ENCODE results near the gene RCOR1. TPM values are rescaled to one million over a fixed set of nuclear protein-coding genes. Genes with fewer than 3 reads are reported as not detected.

RCOR1 gene
- polyA plus RNA-seq, 1 experiment, result 16.7 TPM

DNA sequence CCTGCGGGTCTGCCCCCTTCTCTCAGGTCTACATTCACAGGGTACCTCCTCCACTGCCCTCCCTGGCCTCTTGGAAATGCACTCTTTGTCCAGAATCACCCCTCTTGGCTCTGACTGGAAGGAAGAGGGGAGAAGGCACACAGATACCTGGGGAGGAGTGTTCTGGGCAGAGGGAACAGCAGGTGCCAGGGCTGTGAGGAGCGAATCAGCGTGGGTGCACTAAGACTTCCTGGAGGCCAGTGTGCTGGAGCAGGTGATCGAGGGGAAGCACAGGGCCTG lies 176.5 kb downstream of the RCOR1 start:
- ChIA-PET POLR2A (no interaction called here), CTCF (no interaction called here)
- no peak for DNase-seq (ENCODE audit: low read depth, low spot score)
- Histone ChIP-seq H3K4me3 (ENCODE audit: low read depth, low read length) (no peak overlapping the region), H3K27ac (ENCODE audit: low read depth, low read length) (no peak overlapping the region), H3K9me3 (ENCODE audit: control insufficient read depth, insufficient read depth, low read length) (no peaks in the 10 kb centered on the region), H3K27me3 (ENCODE audit: control insufficient read depth, insufficient read depth, low read length) (peaks cover 13% of the 10 kb centered on the region)
- no peak for TF ChIP-seq CTCF (IDR thresholded peaks at IDR 0.05; ENCODE audit: low read depth, low read length)

DNA sequence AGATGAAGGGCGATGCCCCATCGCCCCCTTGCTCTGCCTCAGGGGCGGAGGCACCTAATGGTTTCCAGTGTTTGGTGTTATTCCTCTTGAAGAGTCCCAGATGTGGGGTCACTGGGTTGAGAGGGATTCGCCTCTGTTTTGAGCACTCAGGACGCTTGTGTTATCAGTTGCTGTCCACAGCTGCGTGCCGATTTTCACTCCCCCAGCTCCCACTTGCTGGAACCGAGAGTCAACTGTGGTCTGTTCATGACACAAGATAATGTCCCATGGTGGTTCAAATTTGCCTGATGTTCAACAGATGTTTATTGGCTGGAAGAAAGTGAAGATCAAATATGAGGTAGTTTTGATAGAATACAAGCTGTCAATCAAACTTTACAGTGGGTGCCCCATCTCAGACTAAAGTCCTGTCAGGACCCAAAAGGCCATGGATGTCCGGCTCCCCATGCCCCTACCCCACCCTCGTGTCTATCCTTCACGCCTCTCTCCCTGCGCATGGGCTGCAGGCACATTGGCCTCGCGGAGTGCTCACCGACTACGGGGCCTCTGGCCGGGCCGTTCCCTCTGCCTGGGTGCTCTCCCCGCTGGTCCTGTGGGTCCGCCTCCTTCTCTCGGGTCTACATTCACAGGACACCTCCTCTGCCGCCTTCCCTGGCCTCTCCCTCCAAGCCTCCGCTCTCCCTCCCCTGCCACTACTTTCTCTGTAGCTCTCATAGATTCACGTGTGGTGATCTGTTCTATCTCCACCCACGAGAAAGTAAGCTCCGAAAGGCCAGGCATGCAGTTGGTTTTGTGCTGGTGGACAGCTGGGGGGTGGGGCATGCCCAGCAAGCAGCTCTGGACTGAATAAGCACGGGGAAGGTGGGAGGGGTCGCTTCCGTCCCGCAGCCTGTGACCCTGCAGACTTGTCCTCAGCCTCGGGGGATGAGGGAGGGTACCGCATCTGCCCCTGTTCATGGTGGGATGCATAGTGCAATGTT lies 178.0 kb downstream of the RCOR1 start:
- no peak for DNase-seq (ENCODE audit: low read depth, low spot score)
- POLR2A ChIA-PET, result no interaction called here
- CTCF ChIA-PET, result no interaction called here
- TF ChIP-seq CTCF (IDR thresholded peaks at IDR 0.05; ENCODE audit: low read depth, low read length), result no peak
- H3K27me3 ChIP-seq (ENCODE audit: control insufficient read depth, insufficient read depth, low read length), result peaks cover 11% of the 10 kb centered on the region
- H3K4me3 ChIP-seq (ENCODE audit: low read depth, low read length), result no peak overlapping the region
- no peak overlapping the region for H3K27ac ChIP-seq (ENCODE audit: low read depth, low read length)
- no peaks in the 10 kb centered on the region for H3K9me3 ChIP-seq (ENCODE audit: control insufficient read depth, insufficient read depth, low read length)

- Histone ChIP-seq H3K4me3 (ENCODE audit: low read depth, low read length) (no peak overlapping the region), H3K27me3 (ENCODE audit: control insufficient read depth, insufficient read depth, low read length) (peaks cover 11% of the 10 kb centered on the region), H3K9me3 (ENCODE audit: control insufficient read depth, insufficient read depth, low read length) (no peaks in the 10 kb centered on the region), H3K27ac (ENCODE audit: low read depth, low read length) (no peak overlapping the region)
- CTCF ChIA-PET, result interaction anchor here (0.6 to 2.8 kb wide), 2 partner anchors 77 to 333 kb away, joined by 3 to 15 read pairs; no protein-coding TSS in a partner anchor
- DNase-seq (ENCODE audit: low read depth, low spot score), result no peak
- TF ChIP-seq CTCF (IDR thresholded peaks at IDR 0.05; ENCODE audit: low read depth, low read length), result no peak
- POLR2A ChIA-PET, result no interaction called here
Observed at GRCh38 chr14:102771144-102771543, 178.7 kb downstream of the RCOR1 start.

GRCh38 chr14:102772781-102773570 lies 180.5 kb downstream of the RCOR1 start:
- Histone ChIP-seq H3K27ac (ENCODE audit: low read depth, low read length) (no peak overlapping the region), H3K27me3 (ENCODE audit: control insufficient read depth, insufficient read depth, low read length) (peaks cover 11% of the 10 kb centered on the region), H3K4me3 (ENCODE audit: low read depth, low read length) (no peak overlapping the region), H3K9me3 (ENCODE audit: control insufficient read depth, insufficient read depth, low read length) (no peaks in the 10 kb centered on the region)
- no peak for DNase-seq (ENCODE audit: low read depth, low spot score)
- POLR2A ChIA-PET, result no interaction called here
- CTCF ChIA-PET, result interaction anchor here (1.2 to 2.8 kb wide), 3 partner anchors 79 to 178 kb away, joined by 4 to 15 read pairs (median 7); no protein-coding TSS in a partner anchor
- peak; percentile 25; the same call in 1 of the 2 replicates for TF ChIP-seq CTCF (IDR thresholded peaks at IDR 0.05; ENCODE audit: low read depth, low read length)
